GM18519 (cell line): ENCODE data around the gene KHDC1.
A peak's percentile ranks its signal among the peaks of the same experiment; 100 is the strongest.
"Not testable (repeated sequence)": the region's sequence is repeated elsewhere in the genome, so short reads cannot be mapped to it uniquely, and the experiment has no call there.

Experiments used
- ATAC-seq: cut with Tn5 transposase; IDR thresholded peaks from one replicate; pipeline ENCODE4 v1.9.1; 2021; ENCODE audit warnings: mild to moderate bottlenecking, moderate library complexity; ENCODE audit not compliant: unreplicated experiment, low FRiP score

The KHDC1 gene, protein sequence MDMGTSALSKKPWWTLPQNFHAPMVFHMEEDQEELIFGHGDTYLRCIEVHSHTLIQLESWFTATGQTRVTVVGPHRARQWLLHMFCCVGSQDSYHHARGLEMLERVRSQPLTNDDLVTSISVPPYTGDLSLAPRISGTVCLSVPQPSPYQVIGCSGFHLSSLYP

GRCh38 chr6:73262671-73263569 lies at the start of gene KHDC1:
Gene KHDC1, minus strand, starts transcription at chr6:73263196. Its CDS starts 20,679 bp downstream, at chr6:73242517.
- peak; percentile 93 for ATAC-seq

- not testable (repeated sequence) for ATAC-seq
Observed at GRCh38 chr6:73310503-73310845, 47.5 kb upstream of the KHDC1 start.

GRCh38 chr6:73309785-73310502 lies 46.9 kb upstream of the KHDC1 start:
- peak; percentile 81 for ATAC-seq

- peak; percentile 34 for ATAC-seq
Observed at GRCh38 chr6:73309535-73309784, 46.5 kb upstream of the KHDC1 start.

DNA sequence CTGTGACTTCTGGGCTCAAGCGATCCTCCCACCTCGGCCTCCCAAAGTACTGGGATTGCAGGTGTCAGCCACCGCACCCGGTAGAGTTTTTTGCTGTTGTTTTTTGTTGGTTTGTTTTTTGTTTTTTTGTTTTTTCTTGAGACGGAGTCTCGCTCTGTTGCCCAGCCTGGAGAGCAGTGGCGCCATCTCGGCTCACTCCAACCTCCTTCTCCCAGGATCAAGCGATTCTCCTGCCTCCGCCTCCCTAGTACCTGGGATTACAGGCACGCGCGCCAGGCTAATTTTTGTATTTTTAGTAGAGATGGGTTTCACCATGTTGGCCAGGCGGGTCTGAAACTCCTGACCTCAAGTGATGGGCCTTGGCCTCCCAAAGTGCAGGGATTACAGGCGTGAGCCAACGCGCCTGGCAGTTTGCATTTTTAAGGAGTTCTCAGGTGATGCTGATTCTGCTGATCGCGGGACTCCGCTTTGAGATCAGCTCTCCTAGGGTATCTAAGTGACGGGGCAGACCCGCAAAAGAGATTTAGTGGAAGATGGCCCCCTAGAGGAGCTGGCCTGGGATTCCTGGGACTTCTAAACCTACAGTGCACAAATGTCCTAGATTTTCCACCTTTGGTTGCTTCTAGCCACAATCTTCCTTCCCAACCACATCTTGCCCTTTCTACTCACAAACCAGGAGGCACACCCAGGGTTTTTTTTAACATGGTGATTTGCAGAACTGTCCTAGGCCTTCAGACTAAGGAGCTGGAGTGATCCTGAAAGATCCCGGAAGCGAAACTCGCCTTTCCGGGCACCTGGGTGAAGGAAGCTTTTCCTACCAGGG lies 45.9 kb upstream of the KHDC1 start:
- ATAC-seq = no peak

DNA sequence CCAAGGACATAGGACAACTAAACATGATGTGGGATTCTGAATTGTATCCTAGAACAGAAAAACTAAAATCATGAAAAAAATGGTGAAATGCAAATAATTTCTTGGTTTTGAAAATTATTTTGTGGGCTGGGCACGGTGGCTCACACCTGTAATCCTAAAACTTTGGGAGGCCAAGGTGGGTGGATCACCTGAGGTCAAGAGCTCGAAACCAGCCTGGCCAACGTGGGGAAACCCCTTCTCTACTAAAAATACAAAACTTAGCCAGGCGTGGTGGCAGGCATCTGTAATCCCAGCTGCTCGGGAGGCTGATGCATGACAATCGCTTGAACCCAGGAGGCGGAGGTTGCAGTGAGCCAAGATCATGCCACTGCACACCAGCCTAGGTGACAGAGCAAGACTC lies 40.8 kb upstream of the KHDC1 start:
- not testable (repeated sequence) for ATAC-seq

DNA sequence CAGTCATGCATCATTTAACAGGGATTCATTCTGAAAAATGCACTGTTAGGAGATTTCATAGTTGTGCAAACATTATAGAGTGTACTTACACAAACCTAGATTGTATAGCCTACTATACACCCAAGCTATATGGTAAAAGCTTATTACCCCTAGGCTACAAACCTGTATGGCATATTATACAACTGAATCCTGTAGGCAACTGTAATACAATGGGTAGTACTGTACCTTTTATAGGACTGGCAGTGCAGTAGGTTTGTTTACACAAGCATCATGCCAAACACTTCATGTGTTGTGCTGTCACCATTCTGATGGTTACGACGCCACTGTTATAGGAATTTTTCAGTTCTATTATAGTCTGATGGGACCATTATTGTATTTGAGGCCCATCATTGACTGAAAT lies 39.3 kb upstream of the KHDC1 start:
- no peak for ATAC-seq

DNA sequence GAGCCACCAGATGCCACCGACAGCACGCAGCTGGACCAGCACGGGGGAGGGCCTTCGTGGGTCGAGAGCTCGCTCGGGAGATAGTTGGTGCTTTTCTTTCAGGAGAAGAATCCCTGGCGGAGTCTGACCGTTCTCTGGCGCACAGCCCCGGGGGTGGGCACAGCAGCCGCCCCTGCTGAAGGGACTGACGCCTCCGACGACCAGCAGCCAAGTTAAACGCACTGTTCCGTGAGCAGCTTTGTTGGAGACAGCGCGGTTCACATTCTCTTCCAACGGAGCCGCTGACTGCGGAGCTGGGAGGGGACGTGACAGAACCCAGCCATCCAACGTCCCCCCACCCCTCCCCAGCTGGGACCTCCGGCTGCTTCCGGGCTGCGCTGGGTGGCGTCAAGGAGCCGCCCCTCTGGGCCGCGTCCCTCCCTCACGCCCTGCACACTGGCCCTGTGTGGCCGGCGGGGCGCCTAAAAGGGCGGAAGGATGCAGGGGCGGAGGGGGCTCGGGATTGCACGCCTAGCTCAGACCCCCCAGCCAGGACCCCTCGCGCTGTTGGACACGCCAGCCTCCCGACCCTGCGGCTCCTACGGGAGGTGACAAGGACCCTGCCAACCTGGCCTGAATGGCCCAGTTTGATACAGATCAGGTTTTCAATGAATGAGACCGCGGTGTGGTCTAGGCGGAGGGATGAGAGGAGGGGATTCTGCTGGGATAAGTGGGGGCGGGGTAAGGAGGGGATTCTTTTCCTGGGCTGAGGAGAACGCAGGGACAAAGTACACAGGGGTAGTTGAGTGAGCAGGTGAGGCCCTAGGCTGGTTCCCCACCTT lies 36.4 kb upstream of the KHDC1 start:
- ATAC-seq = no peak

DNA sequence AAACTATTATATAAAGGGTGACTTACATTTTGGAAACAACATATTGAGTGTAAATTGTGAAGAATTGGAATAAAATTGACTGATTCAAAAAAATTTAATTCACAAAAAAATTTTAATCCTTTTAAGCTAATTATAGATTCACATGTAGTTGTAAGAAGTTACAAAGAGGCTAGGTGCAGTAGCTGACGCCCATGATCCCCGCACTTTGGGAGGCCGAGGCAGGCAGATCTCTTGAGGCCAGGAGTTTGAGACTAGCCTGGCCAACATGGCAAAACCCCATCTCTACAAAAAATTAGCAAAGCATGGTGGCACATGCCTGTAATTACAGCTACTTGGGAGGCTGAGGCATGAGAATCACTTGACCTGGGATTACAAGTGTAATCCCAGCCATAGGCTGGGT lies 30.3 kb upstream of the KHDC1 start:
- ATAC-seq = no peak

DNA sequence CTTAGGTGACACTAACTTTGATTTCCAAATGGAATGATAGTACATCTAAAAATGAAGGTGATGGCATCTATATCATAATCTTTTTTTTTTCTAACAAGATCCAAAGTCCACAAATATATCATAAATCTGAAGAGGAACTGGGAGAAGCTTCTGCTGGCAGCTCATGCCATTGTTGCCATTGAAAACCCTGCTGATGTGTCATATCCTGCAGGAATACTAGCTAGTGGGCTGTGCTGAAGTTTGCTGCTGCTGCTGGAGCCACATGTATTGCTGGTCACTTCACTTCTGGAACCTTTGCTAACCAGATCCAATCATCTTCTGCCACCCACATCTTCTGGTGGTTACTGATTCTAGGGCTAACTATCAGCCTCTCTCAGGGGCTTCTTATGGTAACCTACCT lies 27.4 kb upstream of the KHDC1 start:
- ATAC-seq = no peak

DNA sequence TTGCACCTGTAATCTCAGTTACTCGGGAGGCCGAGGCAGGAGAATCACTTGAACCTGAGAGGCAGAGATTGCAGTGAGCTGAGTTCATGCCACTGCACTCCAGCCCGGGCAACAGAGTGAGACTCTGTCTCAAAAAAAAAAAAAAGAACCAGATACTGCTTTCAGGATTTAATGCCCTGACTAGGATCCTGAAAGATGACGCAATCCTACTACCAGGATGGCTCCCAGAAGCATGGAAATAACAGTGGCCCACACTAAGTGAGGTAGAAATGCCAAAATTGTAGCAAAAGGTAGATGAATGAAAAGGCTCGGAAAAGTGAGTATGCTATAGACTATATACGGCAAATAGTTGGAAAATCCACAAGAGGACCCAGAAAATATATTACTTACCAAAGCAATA lies 23.8 kb upstream of the KHDC1 start:
- ATAC-seq = no peak

DNA sequence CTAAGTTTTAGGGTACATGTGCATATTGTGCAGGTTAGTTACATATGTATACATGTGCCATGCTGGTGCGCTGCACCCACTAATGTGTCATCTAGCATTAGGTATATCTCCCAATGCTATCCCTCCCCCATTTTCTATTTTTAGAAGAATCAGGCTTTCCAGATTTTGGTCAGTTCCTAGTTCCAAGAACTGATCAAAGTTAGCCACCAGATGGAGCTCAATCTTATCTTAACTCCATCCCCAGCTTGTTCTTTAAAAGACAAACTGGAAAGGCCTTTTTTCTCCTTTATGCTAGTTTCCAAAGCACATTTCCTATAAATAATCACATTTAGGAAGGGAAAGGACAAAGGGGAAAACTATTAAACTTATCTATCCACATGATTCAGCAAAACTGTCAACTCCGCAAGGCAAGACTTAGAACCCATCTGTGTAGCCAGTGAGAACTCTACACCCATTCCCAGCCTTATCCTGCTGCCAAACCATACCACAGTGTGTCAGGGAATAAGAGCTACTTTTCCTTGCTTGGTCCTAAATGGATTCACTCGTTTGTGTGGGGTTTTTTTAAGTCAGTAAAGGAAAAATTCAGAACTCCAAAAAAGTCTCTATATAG lies 22.8 kb upstream of the KHDC1 start:
- ATAC-seq = no peak

GRCh38 chr6:73282871-73283270 lies 19.9 kb upstream of the KHDC1 start:
- no peak for ATAC-seq

GRCh38 chr6:73281684-73282083 lies 18.7 kb upstream of the KHDC1 start:
- ATAC-seq = not testable (repeated sequence)

DNA sequence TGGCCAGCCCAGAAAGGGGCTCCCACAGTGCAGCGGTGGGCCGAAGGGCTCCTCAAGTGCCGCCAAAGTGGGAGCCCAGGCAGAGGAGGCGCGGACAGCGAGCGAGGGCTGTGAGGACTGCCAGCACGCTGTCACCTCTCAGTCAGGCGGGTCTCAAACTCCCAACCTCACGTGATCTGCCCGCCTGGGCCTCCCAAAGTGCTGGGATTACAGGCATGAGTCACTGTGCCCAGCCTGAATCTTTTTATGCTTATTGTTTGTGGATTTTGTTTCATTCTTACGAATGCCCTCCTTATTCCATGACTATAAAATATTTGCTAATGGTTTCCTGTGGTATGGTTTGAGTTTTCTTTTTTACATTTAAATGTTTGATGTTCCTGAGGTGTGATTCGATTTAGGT lies 6.3 kb upstream of the KHDC1 start:
- not testable (repeated sequence) for ATAC-seq

DNA sequence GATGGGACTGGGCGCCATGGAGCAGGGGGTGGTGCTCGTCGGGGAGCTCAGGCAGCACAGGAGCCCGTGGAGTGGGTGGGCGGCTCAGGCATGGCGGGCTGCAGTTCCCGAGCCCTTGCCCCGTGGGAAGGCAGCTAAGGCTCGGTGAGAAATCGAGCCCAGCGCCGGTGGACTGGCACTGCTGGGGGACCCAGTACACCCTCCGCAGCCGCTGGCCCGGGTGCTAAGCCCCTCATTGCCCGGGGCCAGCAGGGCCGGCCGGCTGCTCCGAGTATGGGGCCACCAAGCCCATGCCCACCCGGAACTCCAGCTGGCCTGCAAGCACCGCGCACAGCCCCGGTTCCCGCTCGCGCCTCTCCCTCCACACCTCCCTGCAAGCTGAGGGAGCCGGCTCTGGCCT lies 5.9 kb upstream of the KHDC1 start:
- ATAC-seq = not testable (repeated sequence)

- no peak for ATAC-seq
Observed at GRCh38 chr6:73264446-73264845, 1.4 kb upstream of the KHDC1 start.

- no peak for ATAC-seq
Observed at GRCh38 chr6:73263570-73263909, 544 bp upstream of the KHDC1 start.

GRCh38 chr6:73258721-73259120 lies 4.3 kb downstream of the KHDC1 start:
- ATAC-seq = no peak

GRCh38 chr6:73254323-73254722 lies 8.7 kb downstream of the KHDC1 start:
- ATAC-seq = not testable (repeated sequence)
